ENCODE measurements around the gene RAB42. TPM values are rescaled to one million over a fixed set of nuclear protein-coding genes. Genes with fewer than 3 reads are reported as not detected.

Gene RAB42
- total RNA-seq, 8 experiments from 2014 or later = 0.36 to 1.9 (median 1.1) TPM

- WGBS, 10 experiments = 0 to 3% (median 2%) methylated on average over 1 to 23 of the region's 26 CpGs; no CpG with 5 or more reads in 2 of the 10 experiments
Measured at GRCh38 chr1:28642056-28642846, 50.2 kb downstream of the RAB42 start.

GRCh38 chr1:28642847-28643635, 51.0 kb downstream of the RAB42 start, which contains the start of gene TAF12:
Gene TAF12, minus strand, starts transcription at chr1:28643067. Its CDS starts 20,986 bp downstream, at chr1:28622081.
- peak; percentile 85 to 94 (median 94) for ATAC-seq (replicated peaks in 6 of 8)
- Histone ChIP-seq H3K27ac (peak within 1 kb of the TSS; percentile 89 to 91), H3K4me1 (replicated peaks in 1 of 2) (peaks cover 26 to 33% of the 10 kb centered on the region in 2 donors), H3K4me3 (peak within 1 kb of the TSS; percentile 53 to 71 (median 67))
- in situ Hi-C loops (cut with MboI; ENCODE audit: low pct_unique_long_range_greater_than_20kb in 2 of 9, low sequenced_read_pairs in 9 of 9, unreplicated experiment in 9 of 9) = no loop called here
- WGBS, 10 experiments = 0 to 15% (median 2%) methylated on average over 1 to 43 of the region's 49 CpGs; no CpG with 5 or more reads in 2 of the 10 experiments

More at GRCh38 chr1:28642056-28642846, 50.2 kb downstream of the RAB42 start:
- Histone ChIP-seq H3K4me3 (peak overlapping the region; percentile 53 to 71 (median 67)), H3K27ac (peak overlapping the region; percentile 89 to 91), H3K4me1 (replicated peaks in 1 of 2) (peaks cover 21 to 26% of the 10 kb centered on the region in 2 donors)
- in situ Hi-C loops (cut with MboI; ENCODE audit: low pct_unique_long_range_greater_than_20kb in 2 of 9, low sequenced_read_pairs in 9 of 9, unreplicated experiment in 9 of 9) = no loop called here
- peak; percentile 18 to 47 (median 24) for ATAC-seq (replicated peaks in 6 of 8)

GRCh38 chr1:28644494-28644893, 52.4 kb downstream of the RAB42 start:
- in situ Hi-C loops (cut with MboI; ENCODE audit: low pct_unique_long_range_greater_than_20kb in 2 of 9, low sequenced_read_pairs in 9 of 9, unreplicated experiment in 9 of 9) = no loop called here
- 0 to 100% (median 88%) methylated on average over 1 to 3 of the region's 3 CpGs; no CpG with 5 or more reads in 2 of the 10 experiments for WGBS, 10 experiments
- H3K27ac ChIP-seq = peak overlapping the region in 1 of 2 donors; percentile 89

More at GRCh38 chr1:28644494-28644893, 52.4 kb downstream of the RAB42 start:
- ATAC-seq (replicated peaks in 6 of 8) = no peak
- H3K4me1 ChIP-seq (replicated peaks in 1 of 2) = peaks cover 32 to 39% of the 10 kb centered on the region in 2 donors
- H3K4me3 ChIP-seq = no peak overlapping the region

Other genes starting within 250 kb of the RAB42 start
- gene PHACTR4, start 222.5 kb upstream of the RAB42 start, total RNA-seq = 10 to 100 TPM in 7 of 8 experiments, 1 to 10 TPM in 1; 5.5 to 34.1 (median 20.5) TPM
- gene RCC1, start 86.2 kb upstream of the RAB42 start, total RNA-seq = 10 to 100 TPM in 7 of 8 experiments, 1 to 10 TPM in 1; 8.4 to 76.8 (median 16.3) TPM
- gene TRNAU1AP, start 39.2 kb upstream of the RAB42 start, total RNA-seq = 10 to 100 TPM; 11.7 to 40.1 (median 33.0) TPM
- 10 to 100 TPM; 33.9 to 64.4 (median 43.2) TPM for gene TAF12, start 50.8 kb downstream of the RAB42 start, total RNA-seq
- gene RNU11, start 56.3 kb downstream of the RAB42 start, total RNA-seq = not detected
- gene GMEB1, start 76.5 kb downstream of the RAB42 start, total RNA-seq = 10 to 100 TPM in 5 of 8 experiments, 1 to 10 TPM in 3; 5.8 to 15.2 (median 11.8) TPM
- gene YTHDF2, start 144.7 kb downstream of the RAB42 start, total RNA-seq = 100 to 1,000 TPM in 3 of 8 experiments, 10 to 100 TPM in 5; 60.2 to 149 (median 88.6) TPM
- 1 to 10 TPM in 1 of 8 experiments, under 1 TPM in 7; 0.10 to 1.2 (median 0.22) TPM for gene OPRD1, start 219.9 kb downstream of the RAB42 start, total RNA-seq

Measured in motor neuron (in vitro differentiated cells).